Naive thymus-derived CD4-positive, alpha-beta T cell (primary cell): Measurements from ENCODE around the gene MAN1A2. TPM values are rescaled to one million over a fixed set of nuclear protein-coding genes. Genes with fewer than 3 reads are reported as not detected.

ENCODE experiments used
- ATAC-seq: fragments of 150-1000 bp; cut with Tn5 transposase; 2 replicates; pipeline ENCODE4 v1.10.0; 2021; ENCODE audit warnings: mild to moderate bottlenecking, moderate library complexity
- CTCF ChIA-PET: fragments of 350-600 bp; sonication (Branson Sonifier 250); formaldehyde crosslinking; loops from one replicate; lab custom pipeline; 2021; ENCODE audit warnings: antibody characterized with exemption; lab: Charles Lee
- POLR2A ChIA-PET: fragments of 350-600 bp; sonication (Branson Sonifier 250); formaldehyde crosslinking; loops from one replicate; lab custom pipeline; 2021; ENCODE audit warnings: antibody characterized with exemption, inconsistent platforms; lab: Charles Lee
- DNase-seq, 9 donors: peaks; one replicate each; pipeline versions ENCODE4 v3.0.0 to v3.0.0-alpha.2; 2020 to 2022; ENCODE audit warnings: mixed read lengths in 1 of 9
- H3K27ac ChIP-seq: one replicate; pipeline ENCODE4 v1.7.0; 2013; ENCODE audit warnings: mild to moderate bottlenecking, low read depth, low read length, moderate library complexity
- H3K27me3 ChIP-seq, 2 donors: one replicate each; pipeline ENCODE4 v1.7.0; 2013; ENCODE audit warnings: low read length in 2 of 2, mild to moderate bottlenecking in 2 of 2, moderate library complexity in 2 of 2; ENCODE audit not compliant: control insufficient read depth in 2 of 2, insufficient read depth in 2 of 2
- H3K36me3 ChIP-seq, 3 experiments: 1 replicate in 2 of 3; 2 replicates in 1 of 3; pipeline ENCODE4 v1.7.0; 2013; ENCODE audit warnings: low read length in 3 of 3, mild to moderate bottlenecking in 3 of 3, moderate library complexity in 1 of 3; ENCODE audit not compliant: insufficient read depth in 3 of 3, control insufficient read depth in 2 of 3
- H3K4me1 ChIP-seq, 2 donors: one replicate each; pipeline ENCODE4 v1.7.0; 2013; ENCODE audit warnings: low read length in 2 of 2, mild to moderate bottlenecking in 2 of 2, moderate library complexity in 1 of 2; ENCODE audit not compliant: control insufficient read depth in 2 of 2, insufficient read depth in 2 of 2
- H3K4me3 ChIP-seq: 2 replicates; pipeline ENCODE4 v1.7.0; 2013; ENCODE audit warnings: mild to moderate bottlenecking, low read length
- H3K9me3 ChIP-seq, 3 experiments: 1 replicate in 2 of 3; 2 replicates in 1 of 3; pipeline ENCODE4 v1.7.0; 2013; ENCODE audit warnings: low read length in 3 of 3; ENCODE audit not compliant: control insufficient read depth in 2 of 3
- H3K27ac Mint-ChIP-seq, 9 donors: one replicate each; pipeline ENCODE4 v1.8.0; 2020 to 2022; ENCODE audit warnings: mixed read lengths in 9 of 9, mild to moderate bottlenecking in 8 of 9, moderate library complexity in 5 of 9, inconsistent platforms in 2 of 9
- H3K27me3 Mint-ChIP-seq, 5 donors: one replicate each; pipeline ENCODE4 v1.8.0; 2021 to 2022; ENCODE audit warnings: mixed read lengths in 5 of 5, mild to moderate bottlenecking in 1 of 5
- H3K36me3 Mint-ChIP-seq, 5 donors: one replicate each; pipeline ENCODE4 v1.8.0; 2020 to 2022; ENCODE audit warnings: mixed read lengths in 5 of 5, mild to moderate bottlenecking in 3 of 5, inconsistent platforms in 1 of 5
- H3K4me1 Mint-ChIP-seq, 7 donors: one replicate each; pipeline ENCODE4 v1.8.0; 2020 to 2022; ENCODE audit warnings: mixed read lengths in 7 of 7, mild to moderate bottlenecking in 3 of 7, inconsistent platforms in 1 of 7
- H3K4me3 Mint-ChIP-seq, 10 donors: one replicate each; pipeline ENCODE4 v1.8.0; 2020 to 2022; ENCODE audit warnings: mild to moderate bottlenecking in 10 of 10, mixed read lengths in 10 of 10, moderate library complexity in 6 of 10, inconsistent platforms in 2 of 10
- H3K9me3 Mint-ChIP-seq, 11 donors: one replicate each; pipeline ENCODE4 v1.8.0; 2020 to 2022; ENCODE audit warnings: mixed read lengths in 11 of 11, mild to moderate bottlenecking in 4 of 11, inconsistent platforms in 1 of 11, moderate library complexity in 1 of 11
- intact Hi-C, 2 donors: fragments of 100-400 bp; cut with micrococcal nuclease; formaldehyde crosslinking; loops; one replicate each; pipeline ENCODE4 v1.15.1; 2023
- polyA plus RNA-seq, 2 donors: library from polyadenylated mRNA; unstranded; fragments of 300-500 nt; fragmentation: Illumina TruSeq; gene quantifications; one replicate each; pipeline ENCODE4 v1.2.3, GENCODE V29; 2021
- total RNA-seq, 6 experiments: library from RNA in 5 of 6; stranded (reverse) in 5 of 6; gene quantifications; 1 replicate in 5 of 6; 2 replicates in 1 of 6; pipeline ENCODE4 v1.2.3 and lab custom pipeline; 2021 to 2026

MAN1A2 gene
- total and polyA plus RNA-seq, 7 experiments from 2014 or later: 10.5 to 63.4 (median 41.6) TPM

DNA sequence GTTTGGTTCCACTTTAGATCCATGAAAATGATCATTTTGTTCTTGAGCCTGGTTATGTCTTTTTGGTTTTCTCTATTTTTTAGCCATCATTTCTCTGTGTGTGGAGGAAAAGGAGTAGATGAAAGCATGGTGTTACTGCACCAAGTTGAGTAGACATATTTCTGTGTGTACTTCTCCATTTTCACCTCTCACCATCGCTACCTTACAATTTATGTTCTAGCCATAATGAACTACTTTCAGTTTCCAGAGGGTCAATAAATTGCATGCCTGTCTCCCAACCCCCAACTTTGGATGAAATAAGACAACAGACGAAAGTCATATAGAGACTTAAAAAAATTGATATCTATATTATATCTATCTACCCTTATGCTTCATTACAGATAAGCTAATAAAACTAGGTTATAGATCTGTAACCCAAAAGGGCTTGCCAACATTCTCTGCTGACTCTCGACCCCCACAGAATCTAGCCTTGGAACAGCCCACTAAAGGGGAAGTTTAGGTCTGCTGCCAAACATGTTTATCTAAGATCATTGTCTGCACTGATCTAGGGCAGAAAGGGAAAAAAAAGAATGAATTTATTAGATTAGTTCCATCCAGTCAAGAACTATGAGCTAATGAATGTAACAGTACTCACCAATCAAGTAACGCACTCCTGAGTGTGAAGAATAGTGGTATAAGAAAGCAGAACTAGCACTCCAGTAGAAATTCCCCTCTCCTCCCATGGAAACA is 7.5 kb upstream of the MAN1A2 start:
- Histone ChIP-seq H3K4me3 (no peak overlapping the region), H3K27me3 (no peaks in the 10 kb centered on the region), H3K9me3 (no peaks in the 10 kb centered on the region), H3K4me1 (peaks cover 11 to 15% of the 10 kb centered on the region in 2 donors), H3K27ac (no peak overlapping the region), H3K36me3 (no peaks in the 10 kb centered on the region)
- Mint-ChIP-seq H3K27me3 (peaks cover 0 to 12% (median 0%) of the 10 kb centered on the region in 5 donors), H3K27ac (peak overlapping the region in 7 of 9 donors; percentile 30 to 84 (median 82)), H3K9me3 (peaks cover 0 to 11% (median 3%) of the 10 kb centered on the region in 11 donors), H3K4me3 (peak overlapping the region in 9 of 10 donors; percentile 18 to 82 (median 56)), H3K4me1 (peaks cover 25 to 72% (median 50%) of the 10 kb centered on the region in 7 donors), H3K36me3 (peaks cover 0 to 3% (median 0%) of the 10 kb centered on the region in 5 donors)
- intact Hi-C loops: loop anchor here in 1 of 2 donors (10.0 kb wide), 1 partner anchor 355 kb away; the partner anchor contains the start of gene CD101
- ChIA-PET POLR2A (interaction anchor here (1.5 kb wide), 1 partner anchor 9 kb away, joined by 5 read pairs; no protein-coding TSS in a partner anchor), CTCF (interaction anchor here (1.0 kb wide), 1 partner anchor 67 kb away, joined by 3 read pairs; no protein-coding TSS in a partner anchor)
- no peak for DNase-seq
- ATAC-seq: no peak

DNA sequence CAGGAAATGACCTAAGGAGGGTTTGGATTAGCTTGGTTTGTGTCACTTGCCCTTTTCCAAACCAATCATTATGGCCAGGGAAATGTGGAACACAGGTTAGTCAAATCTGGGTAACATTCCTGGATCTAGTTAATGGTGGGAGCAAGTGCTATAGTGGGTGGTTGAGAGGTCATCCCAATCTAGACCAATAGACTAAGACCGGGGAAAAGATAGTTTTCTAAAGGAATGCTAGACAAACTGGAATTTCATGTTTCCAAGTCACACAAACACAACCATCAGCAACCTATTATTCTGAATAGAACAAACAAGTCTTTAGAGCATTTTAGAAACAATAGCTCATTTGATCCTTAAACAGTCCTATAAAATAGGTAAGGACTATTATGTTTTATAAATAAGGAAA is 4.3 kb upstream of the MAN1A2 start:
- POLR2A ChIA-PET: interaction anchor here (0.5 to 0.9 kb wide), 2 partner anchors 22 to 430 kb away, joined by 3 to 4 read pairs; no protein-coding TSS in a partner anchor
- peaks cover 0 to 6% (median 0%) of the 10 kb centered on the region in 3 experiments for H3K36me3 ChIP-seq
- intact Hi-C loops: loop anchor here in 1 of 2 donors (10.0 kb wide), 1 partner anchor 358 kb away; the partner anchor contains the start of gene CD101
- Mint-ChIP-seq H3K4me1 (peaks cover 34 to 76% (median 62%) of the 10 kb centered on the region in 7 donors), H3K36me3 (peaks cover 0 to 3% (median 0%) of the 10 kb centered on the region in 5 donors), H3K27me3 (peaks cover 0 to 8% (median 0%) of the 10 kb centered on the region in 5 donors), H3K4me3 (peak overlapping the region in 1 of 10 donors; percentile 15), H3K9me3 (peaks cover 0 to 11% (median 0%) of the 10 kb centered on the region in 11 donors), H3K27ac (peak overlapping the region in 5 of 9 donors; percentile 1 to 67 (median 21))
- peaks cover 22 to 24% of the 10 kb centered on the region in 2 donors for H3K4me1 ChIP-seq
- CTCF ChIA-PET: no interaction called here
- no peaks in the 10 kb centered on the region for H3K27me3 ChIP-seq
- H3K9me3 ChIP-seq: no peaks in the 10 kb centered on the region
- H3K27ac ChIP-seq: no peak overlapping the region
- no peak overlapping the region for H3K4me3 ChIP-seq
- DNase-seq (no peak), ATAC-seq (no peak)

DNA sequence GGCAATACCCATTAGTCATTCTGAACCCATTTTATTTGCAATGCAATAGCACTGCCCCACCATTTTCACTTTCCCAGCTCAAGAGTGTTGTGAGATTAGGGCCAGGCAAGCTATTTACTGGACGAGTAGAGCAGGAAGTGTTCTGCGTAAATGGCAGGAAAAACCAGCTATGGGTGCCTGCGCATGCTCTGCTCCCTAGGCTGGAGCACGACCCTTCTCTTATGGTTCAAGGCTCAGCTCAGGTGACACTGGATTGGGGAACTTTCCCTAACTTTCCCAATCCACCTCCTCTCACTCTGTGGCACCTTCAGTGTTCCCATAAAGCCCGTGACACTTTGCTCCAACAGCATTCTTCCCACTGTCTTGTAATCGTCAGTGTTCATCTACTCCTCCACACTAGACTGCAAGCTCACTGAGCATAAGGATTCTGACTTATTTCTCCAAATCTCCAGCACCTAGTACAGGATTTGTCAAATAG is 3.6 kb upstream of the MAN1A2 start:
- Mint-ChIP-seq H3K36me3 (peaks cover 0 to 4% (median 0%) of the 10 kb centered on the region in 5 donors), H3K27me3 (peaks cover 0 to 8% (median 0%) of the 10 kb centered on the region in 5 donors), H3K4me3 (peak overlapping the region in 3 of 10 donors; percentile 3 to 47 (median 39)), H3K27ac (peak overlapping the region in 6 of 9 donors; percentile 62 to 98 (median 68)), H3K9me3 (peaks cover 0 to 11% (median 0%) of the 10 kb centered on the region in 11 donors), H3K4me1 (peaks cover 38 to 75% (median 65%) of the 10 kb centered on the region in 7 donors)
- Histone ChIP-seq H3K9me3 (no peaks in the 10 kb centered on the region), H3K4me1 (peaks cover 18 to 22% of the 10 kb centered on the region in 2 donors), H3K4me3 (no peak overlapping the region), H3K27ac (no peak overlapping the region), H3K27me3 (no peaks in the 10 kb centered on the region), H3K36me3 (peaks cover 0 to 6% (median 0%) of the 10 kb centered on the region in 3 experiments)
- DNase-seq: no peak
- ChIA-PET POLR2A (interaction anchor here (0.9 kb wide), 1 partner anchor 23 kb away, joined by 4 read pairs; no protein-coding TSS in a partner anchor), CTCF (interaction anchor here (0.6 kb wide), 1 partner anchor 363 kb away, joined by 3 read pairs; no protein-coding TSS in a partner anchor)
- intact Hi-C loops: loop anchor here in 1 of 2 donors (10.0 kb wide), 1 partner anchor 359 kb away; the partner anchor contains the start of gene CD101
- ATAC-seq: no peak

DNA sequence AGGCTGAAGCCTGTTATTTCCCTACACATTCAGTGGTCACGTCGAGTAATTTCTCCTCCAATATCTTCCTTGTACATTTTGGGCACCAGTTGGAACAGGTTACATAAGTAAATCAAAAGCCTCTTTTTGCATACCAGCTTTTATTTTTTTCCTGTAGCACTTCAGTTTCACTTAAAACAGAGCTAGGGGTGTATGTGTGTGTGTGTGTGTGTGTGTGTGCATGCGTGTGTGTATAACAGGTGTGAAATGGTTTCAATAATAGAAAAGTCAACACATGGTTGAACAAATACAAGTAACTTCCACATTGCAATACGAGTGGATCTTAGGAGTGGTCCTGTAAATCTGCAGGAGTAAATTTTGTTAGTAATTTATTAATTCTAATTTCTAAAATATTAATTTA is 3.0 kb upstream of the MAN1A2 start:
- ATAC-seq: no peak
- peak overlapping the region in 3 of 10 donors; percentile 21 to 47 (median 39) for H3K4me3 Mint-ChIP-seq
- Histone ChIP-seq H3K9me3 (no peaks in the 10 kb centered on the region), H3K27ac (no peak overlapping the region), H3K4me3 (no peak overlapping the region), H3K4me1 (peaks cover 14 to 26% of the 10 kb centered on the region in 2 donors), H3K36me3 (peaks cover 0 to 6% (median 0%) of the 10 kb centered on the region in 3 experiments), H3K27me3 (no peaks in the 10 kb centered on the region)
- ChIA-PET CTCF (no interaction called here), POLR2A (no interaction called here)
- peaks cover 0 to 3% (median 0%) of the 10 kb centered on the region in 5 donors for H3K27me3 Mint-ChIP-seq
- H3K36me3 Mint-ChIP-seq: peaks cover 0 to 4% (median 0%) of the 10 kb centered on the region in 5 donors
- H3K9me3 Mint-ChIP-seq: peaks cover 0 to 8% (median 0%) of the 10 kb centered on the region in 11 donors
- DNase-seq: peak in 2 of 9 donors; percentile 14 to 22
- peak overlapping the region in 6 of 9 donors; percentile 62 to 98 (median 68) for H3K27ac Mint-ChIP-seq
- H3K4me1 Mint-ChIP-seq: peaks cover 37 to 75% (median 65%) of the 10 kb centered on the region in 7 donors
- intact Hi-C loops: loop anchor here in 1 of 2 donors (10.0 kb wide), 1 partner anchor 359 kb away; the partner anchor contains the start of gene CD101

DNA sequence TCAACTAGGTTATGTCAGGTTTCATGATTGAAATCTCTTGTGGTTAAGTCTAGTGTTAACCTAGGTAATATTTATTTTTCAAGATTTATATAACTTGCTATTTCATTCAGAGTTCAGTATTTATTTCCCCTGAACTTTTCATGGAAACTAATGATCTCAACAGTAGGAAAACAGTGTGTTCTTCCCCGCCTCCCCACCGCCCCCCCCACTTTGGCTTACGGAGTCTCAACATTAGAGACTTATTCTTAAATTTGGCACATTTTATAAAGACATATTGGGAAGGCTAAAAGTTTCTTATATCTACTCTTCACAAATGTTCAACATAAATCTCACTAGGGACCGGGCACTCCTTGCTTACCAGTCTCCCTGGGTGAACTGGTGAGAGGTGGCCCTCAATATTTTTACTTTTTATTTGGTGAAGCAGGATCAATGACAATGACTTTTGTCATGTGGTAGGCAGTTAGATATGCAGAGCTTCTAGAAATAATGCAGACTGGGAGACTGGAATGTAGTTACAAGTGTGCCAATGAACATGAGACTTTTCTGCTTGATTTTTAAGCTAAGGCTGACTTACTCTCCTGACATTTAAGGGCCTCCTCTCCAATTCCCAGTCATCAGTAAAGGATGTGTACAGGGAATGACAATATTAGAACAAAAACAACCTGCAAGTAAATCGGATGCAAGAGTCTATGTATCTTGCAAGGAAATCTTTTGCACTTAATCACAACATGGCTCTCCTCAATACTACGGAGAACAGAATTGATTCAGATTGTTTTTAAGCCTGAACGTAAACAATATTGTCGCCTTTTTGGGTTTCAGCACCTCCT is 1.7 kb upstream of the MAN1A2 start:
- peaks cover 33 to 77% (median 68%) of the 10 kb centered on the region in 7 donors for H3K4me1 Mint-ChIP-seq
- POLR2A ChIA-PET: interaction anchor here (0.6 kb wide), 1 partner anchor 128 kb away, joined by 3 read pairs; no protein-coding TSS in a partner anchor
- ATAC-seq: no peak

More for the DNA sequence above, 1.7 kb upstream of the MAN1A2 start:
- peak overlapping the region; percentile 91 for H3K27ac ChIP-seq
- DNase-seq: peak in 1 of 9 donors; percentile 4
- H3K27me3 ChIP-seq: no peaks in the 10 kb centered on the region
- H3K9me3 ChIP-seq: no peaks in the 10 kb centered on the region
- H3K27me3 Mint-ChIP-seq: peaks cover 0 to 3% (median 0%) of the 10 kb centered on the region in 5 donors
- peak overlapping the region; percentile 88 to 99 (median 97) for H3K27ac Mint-ChIP-seq
- H3K36me3 ChIP-seq: peaks cover 0 to 6% (median 0%) of the 10 kb centered on the region in 3 experiments
- H3K4me3 ChIP-seq: peak overlapping the region; percentile 83
- peaks cover 19 to 29% of the 10 kb centered on the region in 2 donors for H3K4me1 ChIP-seq
- H3K4me3 Mint-ChIP-seq: peak overlapping the region; percentile 92 to 97 (median 95)
- intact Hi-C loops: loop anchor here (2.0 to 10.0 kb wide), 13 partner anchors 25 to 1775 kb away; partner anchors contain the start of genes ATP1A1 (in 1 of the 2), CD101 (in 1 of the 2), CD58 (in 1 of the 2) and GDAP2 (in 1 of the 2)
- CTCF ChIA-PET: no interaction called here
- peaks cover 0 to 4% (median 0%) of the 10 kb centered on the region in 5 donors for H3K36me3 Mint-ChIP-seq
- H3K9me3 Mint-ChIP-seq: peaks cover 0 to 5% (median 0%) of the 10 kb centered on the region in 11 donors
